Choroid plexus epithelial cell (primary cell): ENCODE measurements around the gene PER1.

Source experiments
- DNase-seq: peaks from one replicate; pipeline ENCODE4 v3.0.0-alpha.2; 2010; ENCODE audit warnings: low read depth
- H3K4me3 ChIP-seq: 2 replicates; pipeline ENCODE4 v1.5.1; 2011; ENCODE audit warnings: low read depth, mild to moderate bottlenecking, control low read depth, low read length, moderate library complexity
- TF ChIP-seq, protein P1 (sequence below): conservative IDR thresholded peaks from 2 replicates; pipeline ENCODE4 v1.5.1; 2011; ENCODE audit warnings: low read depth, mild to moderate bottlenecking, control low read depth, inconsistent platforms, low read length, moderate library complexity

PER1 gene

GRCh38 chr17:8117980-8118768, 34.0 kb downstream of the PER1 start, which contains the start of gene ALOXE3:
Gene ALOXE3 (minus strand): TSS chr17:8118514. CDS start chr17:8117990, 524 bp downstream.
- H3K4me3 ChIP-seq = peak within 1 kb of the TSS; percentile 60
- peak; percentile 60 for DNase-seq
- TF ChIP-seq, protein P1, sequence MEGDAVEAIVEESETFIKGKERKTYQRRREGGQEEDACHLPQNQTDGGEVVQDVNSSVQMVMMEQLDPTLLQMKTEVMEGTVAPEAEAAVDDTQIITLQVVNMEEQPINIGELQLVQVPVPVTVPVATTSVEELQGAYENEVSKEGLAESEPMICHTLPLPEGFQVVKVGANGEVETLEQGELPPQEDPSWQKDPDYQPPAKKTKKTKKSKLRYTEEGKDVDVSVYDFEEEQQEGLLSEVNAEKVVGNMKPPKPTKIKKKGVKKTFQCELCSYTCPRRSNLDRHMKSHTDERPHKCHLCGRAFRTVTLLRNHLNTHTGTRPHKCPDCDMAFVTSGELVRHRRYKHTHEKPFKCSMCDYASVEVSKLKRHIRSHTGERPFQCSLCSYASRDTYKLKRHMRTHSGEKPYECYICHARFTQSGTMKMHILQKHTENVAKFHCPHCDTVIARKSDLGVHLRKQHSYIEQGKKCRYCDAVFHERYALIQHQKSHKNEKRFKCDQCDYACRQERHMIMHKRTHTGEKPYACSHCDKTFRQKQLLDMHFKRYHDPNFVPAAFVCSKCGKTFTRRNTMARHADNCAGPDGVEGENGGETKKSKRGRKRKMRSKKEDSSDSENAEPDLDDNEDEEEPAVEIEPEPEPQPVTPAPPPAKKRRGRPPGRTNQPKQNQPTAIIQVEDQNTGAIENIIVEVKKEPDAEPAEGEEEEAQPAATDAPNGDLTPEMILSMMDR = no peak

DNA sequence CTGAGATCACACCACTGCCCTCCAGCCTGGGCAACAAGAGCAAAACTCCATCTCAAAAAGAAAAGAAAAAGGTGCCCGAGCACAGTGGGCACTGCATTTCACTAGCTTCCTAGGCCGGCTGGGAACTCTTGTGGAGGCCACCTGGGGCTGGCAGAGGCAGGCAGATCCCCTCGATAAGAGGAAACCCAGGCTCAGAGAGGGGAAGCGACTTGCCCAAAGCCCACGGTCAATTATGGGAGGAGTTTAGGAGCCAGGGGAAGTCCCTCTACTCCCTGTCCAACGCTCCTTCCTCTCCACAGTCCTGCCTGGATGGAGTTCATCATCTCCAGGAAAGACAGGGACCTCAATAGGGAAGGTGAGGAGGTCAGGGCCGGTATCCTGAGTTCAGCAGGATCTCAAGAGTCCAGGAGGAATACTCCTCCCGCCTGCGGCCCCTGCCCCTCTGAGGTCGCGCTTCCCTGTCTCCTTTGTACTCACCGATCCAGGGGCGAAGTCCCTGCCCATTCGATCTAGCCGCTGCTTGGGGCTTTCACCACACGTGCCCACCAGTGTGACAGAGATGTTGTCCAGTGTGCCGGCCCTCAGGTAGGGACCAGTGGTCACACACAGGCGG, 34.7 kb downstream of the PER1 start:
- H3K4me3 ChIP-seq = peak overlapping the region; percentile 60
- DNase-seq = no peak
- TF ChIP-seq, protein P1 = no peak

GRCh38 chr17:8116776-8117175, 35.4 kb downstream of the PER1 start:
- no peak overlapping the region for H3K4me3 ChIP-seq
- TF ChIP-seq, protein P1 = no peak
- DNase-seq = no peak

DNA sequence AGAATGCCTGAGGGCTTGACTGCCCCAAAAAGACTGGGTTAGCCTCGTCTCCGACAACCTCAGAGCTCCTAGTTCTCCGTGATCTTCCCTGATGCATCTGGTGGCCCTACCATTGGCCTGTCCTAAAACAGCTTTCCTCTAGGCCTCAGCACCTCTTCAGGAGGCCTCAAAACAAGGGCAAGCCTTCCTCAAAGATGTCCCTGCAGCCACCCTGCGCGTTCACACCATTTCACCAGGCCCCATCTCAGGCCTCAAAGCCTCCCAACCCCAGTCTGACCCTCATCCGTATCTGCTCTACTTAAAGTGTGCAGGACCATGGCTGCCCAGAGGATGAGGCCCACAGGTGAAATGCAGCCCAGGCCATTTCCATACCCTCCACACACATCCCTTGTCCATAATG, 41.3 kb downstream of the PER1 start:
- H3K4me3 ChIP-seq = no peak overlapping the region
- no peak for DNase-seq
- TF ChIP-seq, protein P1 = no peak

- no peak for DNase-seq
- H3K4me3 ChIP-seq = no peak overlapping the region
- TF ChIP-seq, protein P1 = no peak
Measured at GRCh38 chr17:8110456-8110804, 41.8 kb downstream of the PER1 start.

DNA sequence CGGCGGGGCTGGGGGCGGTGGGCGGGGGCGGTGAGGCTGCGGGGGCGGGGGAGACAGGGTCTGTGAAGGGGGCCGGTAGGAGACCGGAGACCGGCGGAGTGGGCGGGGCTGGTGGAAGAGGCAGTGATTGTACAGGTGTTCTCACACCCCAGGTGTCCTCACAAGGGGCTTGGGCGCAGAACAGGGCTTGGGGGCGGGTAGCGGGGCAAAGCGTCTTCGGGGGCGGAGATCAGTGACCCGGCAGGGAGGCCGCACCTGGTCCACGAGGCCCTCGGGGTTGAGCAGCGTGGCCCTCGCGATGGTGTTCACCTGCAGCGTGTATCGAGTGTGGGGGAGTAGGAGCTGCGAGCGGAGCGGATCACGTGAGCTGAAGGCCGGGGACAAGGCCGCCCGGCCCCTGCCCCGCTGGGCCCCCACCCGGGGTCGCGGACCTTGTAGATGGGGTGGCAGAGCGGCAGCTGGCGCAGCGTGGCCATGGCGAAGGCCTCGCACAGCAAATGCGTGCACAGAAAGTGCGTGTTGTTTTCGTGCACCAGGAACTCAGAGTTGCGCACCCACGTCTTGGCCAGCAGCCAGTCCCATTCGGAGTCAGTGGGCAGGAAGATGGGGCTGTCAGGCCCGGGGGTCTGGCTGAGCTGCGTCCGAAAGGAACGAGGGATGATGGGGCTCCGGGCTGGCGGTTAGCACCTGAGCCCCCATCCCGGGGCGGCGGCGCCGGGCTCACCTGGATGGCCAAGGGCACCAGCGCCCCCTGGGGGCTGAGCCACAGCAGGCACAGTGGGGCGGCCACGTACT, 42.3 kb downstream of the PER1 start:
- DNase-seq = no peak

More for the DNA sequence above, 42.3 kb downstream of the PER1 start:
- TF ChIP-seq, protein P1 = peak; percentile 74
- H3K4me3 ChIP-seq = no peak overlapping the region
